Prostate gland (tissue), 2 donors: ENCODE measurements around the gene NCOA5.

Source experiments
- CTCF ChIP-seq, 4 experiments: fragments of 200-600 bp in 2 of 4; fragments of 450-650 bp in 2 of 4; sonication (generic) in 2 of 4; IDR thresholded peaks; 1 replicate in 3 of 4; 2 replicates in 1 of 4; pipeline ENCODE4 v1.5.1; 2016 to 2019; ENCODE audit warnings: antibody characterized with exemption in 4 of 4, mild to moderate bottlenecking in 2 of 4, moderate library complexity in 2 of 4
- POLR2AphosphoS5 ChIP-seq: sonication (generic); formaldehyde crosslinking; IDR thresholded peaks from one replicate; pipeline ENCODE4 v1.6.1; 2017; ENCODE audit warnings: antibody characterized with exemption

- TF ChIP-seq CTCF (IDR thresholded peaks at IDR 0.05) (no peak), POLR2AphosphoS5 (no peak)
Observed at GRCh38 chr20:46040902-46041535, 48.7 kb downstream of the NCOA5 start.
